Measurements from ENCODE around the gene SHLD1. TPM values are rescaled to one million over a fixed set of nuclear protein-coding genes. Genes with fewer than 3 reads are reported as not detected.

The SHLD1 gene
- total and polyA plus RNA-seq, 2 experiments from 2014 or later: 8.3 to 9.1 TPM

DNA sequence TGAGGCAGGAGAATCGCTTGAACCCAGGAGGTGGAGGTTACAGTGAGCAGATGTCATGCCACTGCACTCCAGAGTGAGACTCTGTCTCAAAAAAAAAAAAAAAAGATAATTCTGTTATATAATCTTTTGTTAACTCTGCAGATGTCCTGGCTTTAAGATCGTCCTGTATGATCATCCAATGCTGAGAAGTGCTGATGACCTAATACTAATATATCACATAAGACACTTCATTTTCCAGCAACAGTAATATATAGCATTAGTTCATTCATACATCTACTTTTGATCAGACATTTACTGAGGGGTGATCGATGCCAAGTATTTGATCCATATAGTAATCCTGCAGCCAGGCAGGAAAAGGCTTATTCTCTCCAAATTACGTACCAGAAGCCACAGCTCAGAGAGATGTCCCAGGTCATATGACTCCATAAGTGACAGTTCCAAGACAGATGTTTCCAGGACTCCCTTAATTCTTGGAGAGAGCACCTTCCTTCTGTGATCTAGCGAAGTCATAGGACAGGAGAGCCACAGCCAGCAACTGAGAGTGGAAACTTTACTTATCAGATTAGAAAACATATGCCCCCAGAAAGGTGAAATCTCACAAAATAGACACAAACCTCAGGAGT lies 60.7 kb downstream of the SHLD1 start:
- TF ChIP-seq EZH2 (IDR thresholded peaks at IDR 0.05; ENCODE audit: borderline replicate concordance) (no peak), EZH2phosphoT487 (IDR thresholded peaks at IDR 0.05; ENCODE audit: low read depth, severe bottlenecking, unreplicated experiment) (no peak)
- TF ChIP-seq, protein P1, sequence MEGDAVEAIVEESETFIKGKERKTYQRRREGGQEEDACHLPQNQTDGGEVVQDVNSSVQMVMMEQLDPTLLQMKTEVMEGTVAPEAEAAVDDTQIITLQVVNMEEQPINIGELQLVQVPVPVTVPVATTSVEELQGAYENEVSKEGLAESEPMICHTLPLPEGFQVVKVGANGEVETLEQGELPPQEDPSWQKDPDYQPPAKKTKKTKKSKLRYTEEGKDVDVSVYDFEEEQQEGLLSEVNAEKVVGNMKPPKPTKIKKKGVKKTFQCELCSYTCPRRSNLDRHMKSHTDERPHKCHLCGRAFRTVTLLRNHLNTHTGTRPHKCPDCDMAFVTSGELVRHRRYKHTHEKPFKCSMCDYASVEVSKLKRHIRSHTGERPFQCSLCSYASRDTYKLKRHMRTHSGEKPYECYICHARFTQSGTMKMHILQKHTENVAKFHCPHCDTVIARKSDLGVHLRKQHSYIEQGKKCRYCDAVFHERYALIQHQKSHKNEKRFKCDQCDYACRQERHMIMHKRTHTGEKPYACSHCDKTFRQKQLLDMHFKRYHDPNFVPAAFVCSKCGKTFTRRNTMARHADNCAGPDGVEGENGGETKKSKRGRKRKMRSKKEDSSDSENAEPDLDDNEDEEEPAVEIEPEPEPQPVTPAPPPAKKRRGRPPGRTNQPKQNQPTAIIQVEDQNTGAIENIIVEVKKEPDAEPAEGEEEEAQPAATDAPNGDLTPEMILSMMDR (IDR thresholded peaks at IDR 0.05; ENCODE audit: poor library complexity): no peak
- DNase-seq (ENCODE audit: low spot score): no peak
- Histone ChIP-seq H3K27ac (no peak overlapping the region), H3K9me3 (ENCODE audit: low read depth) (no peaks in the 10 kb centered on the region), H3K4me3 (no peak overlapping the region), H2AFZ (no peak overlapping the region), H3K4me1 (ENCODE audit: insufficient read depth) (no peaks in the 10 kb centered on the region), H4K20me1 (ENCODE audit: insufficient read depth, poor library complexity, severe bottlenecking) (no peaks in the 10 kb centered on the region), H3K27me3 (no peaks in the 10 kb centered on the region), H3K79me2 (no peaks in the 10 kb centered on the region), H3K36me3 (replicated peaks; ENCODE audit: insufficient read depth, low read depth) (no peaks in the 10 kb centered on the region), H3K9me2 (replicated peaks; ENCODE audit: insufficient read depth) (no peaks in the 10 kb centered on the region), H3K4me2 (no peak overlapping the region)
- 93% methylated on average over 5 of the region's 5 CpGs for WGBS (ENCODE audit: low lambda C conversion rate, missing lambda C conversion rate)

DNA sequence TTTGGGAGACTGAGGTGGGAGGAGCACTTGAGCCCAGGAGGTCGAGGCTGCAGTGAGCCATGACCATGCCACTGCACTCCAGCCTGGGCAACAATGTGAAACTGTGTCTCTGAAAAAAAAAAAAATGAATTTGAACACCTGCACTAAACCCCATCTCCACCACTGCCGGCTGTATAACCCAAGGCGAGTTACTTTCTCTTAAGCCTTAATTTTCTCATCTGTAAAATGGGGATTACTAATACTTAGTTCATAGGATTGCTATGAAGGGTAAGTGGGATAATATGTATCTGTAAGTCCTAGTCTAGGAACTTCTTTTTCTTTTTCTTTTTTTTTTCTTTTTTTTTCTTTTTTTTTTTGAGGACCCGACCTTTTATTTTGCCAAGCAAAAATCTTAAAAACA lies 61.5 kb downstream of the SHLD1 start:
- TF ChIP-seq, protein P1 (IDR thresholded peaks at IDR 0.05; ENCODE audit: poor library complexity): no peak
- H3K36me3 ChIP-seq (replicated peaks; ENCODE audit: insufficient read depth, low read depth): no peaks in the 10 kb centered on the region
- H3K27ac ChIP-seq: no peak overlapping the region
- no peaks in the 10 kb centered on the region for H3K9me2 ChIP-seq (replicated peaks; ENCODE audit: insufficient read depth)
- H3K9me3 ChIP-seq (ENCODE audit: low read depth): no peaks in the 10 kb centered on the region
- no peak for DNase-seq (ENCODE audit: low spot score)
- H3K27me3 ChIP-seq: no peaks in the 10 kb centered on the region
- no peaks in the 10 kb centered on the region for H3K79me2 ChIP-seq
- no peak overlapping the region for H2AFZ ChIP-seq
- WGBS (ENCODE audit: low lambda C conversion rate, missing lambda C conversion rate): 95% methylated on average over 4 of the region's 4 CpGs
- no peak overlapping the region for H3K4me3 ChIP-seq
- H3K4me2 ChIP-seq: no peak overlapping the region
- H3K4me1 ChIP-seq (ENCODE audit: insufficient read depth): no peaks in the 10 kb centered on the region
- no peaks in the 10 kb centered on the region for H4K20me1 ChIP-seq (ENCODE audit: insufficient read depth, poor library complexity, severe bottlenecking)

DNA sequence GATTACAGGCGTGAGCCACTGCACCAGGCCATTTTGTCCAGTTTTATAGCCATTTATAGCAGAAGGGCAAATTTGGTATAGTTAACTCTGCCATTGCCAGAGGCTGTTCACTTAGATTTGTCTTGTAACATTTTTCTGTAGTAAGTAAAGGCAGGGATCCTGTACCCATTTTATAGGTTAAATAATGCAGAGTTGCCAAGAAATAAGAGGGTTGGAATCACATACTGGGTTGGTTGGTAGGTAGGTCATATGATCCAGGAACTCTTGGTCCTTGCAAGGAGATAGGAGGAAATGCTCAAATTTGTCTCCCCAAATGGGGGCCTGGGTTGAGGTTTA lies 68.1 kb downstream of the SHLD1 start:
- H3K4me2 ChIP-seq: no peak overlapping the region
- WGBS (ENCODE audit: low lambda C conversion rate, missing lambda C conversion rate): 70% methylated on average over 1 of the region's 1 CpG
- H3K79me2 ChIP-seq: no peaks in the 10 kb centered on the region
- H3K27ac ChIP-seq: no peak overlapping the region
- H2AFZ ChIP-seq: no peak overlapping the region
- H3K27me3 ChIP-seq: no peaks in the 10 kb centered on the region
- H4K20me1 ChIP-seq (ENCODE audit: insufficient read depth, poor library complexity, severe bottlenecking): no peaks in the 10 kb centered on the region
- TF ChIP-seq EZH2 (IDR thresholded peaks at IDR 0.05; ENCODE audit: borderline replicate concordance) (no peak), EZH2phosphoT487 (IDR thresholded peaks at IDR 0.05; ENCODE audit: low read depth, severe bottlenecking, unreplicated experiment) (no peak)
- TF ChIP-seq, protein P1 (IDR thresholded peaks at IDR 0.05; ENCODE audit: poor library complexity): no peak
- no peak for DNase-seq (ENCODE audit: low spot score)
- no peaks in the 10 kb centered on the region for H3K9me3 ChIP-seq (ENCODE audit: low read depth)
- no peak overlapping the region for H3K4me3 ChIP-seq
- no peaks in the 10 kb centered on the region for H3K36me3 ChIP-seq (replicated peaks; ENCODE audit: insufficient read depth, low read depth)
- H3K9me2 ChIP-seq (replicated peaks; ENCODE audit: insufficient read depth): no peaks in the 10 kb centered on the region
- peaks cover 7% of the 10 kb centered on the region for H3K4me1 ChIP-seq (ENCODE audit: insufficient read depth)

DNA sequence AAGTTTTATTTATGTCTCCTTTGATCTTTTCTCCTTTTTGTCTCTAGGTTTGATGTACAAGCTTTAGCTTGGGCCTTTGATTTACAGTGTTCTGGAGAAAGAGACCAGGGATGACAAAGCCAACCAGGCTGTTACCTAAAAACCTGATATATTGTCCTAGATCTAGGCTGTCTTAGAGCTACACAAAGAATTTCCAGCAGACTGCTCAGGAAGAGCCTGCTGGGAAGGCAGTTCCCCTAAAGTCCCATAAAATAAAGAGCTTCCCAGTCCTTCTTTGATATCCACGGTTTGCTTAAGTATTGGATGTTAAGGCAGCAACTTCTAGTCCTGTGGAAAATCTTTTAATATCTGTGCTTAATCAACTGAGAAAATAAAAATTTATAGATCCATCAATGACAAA lies 70.5 kb downstream of the SHLD1 start:
- no peak for TF ChIP-seq EZH2 (IDR thresholded peaks at IDR 0.05; ENCODE audit: borderline replicate concordance)
- TF ChIP-seq EZH2phosphoT487 (IDR thresholded peaks at IDR 0.05; ENCODE audit: low read depth, severe bottlenecking, unreplicated experiment): no peak
- TF ChIP-seq, protein P1 (IDR thresholded peaks at IDR 0.05; ENCODE audit: poor library complexity): no peak
- Histone ChIP-seq H3K4me3 (no peak overlapping the region), H3K9me2 (replicated peaks; ENCODE audit: insufficient read depth) (no peaks in the 10 kb centered on the region), H2AFZ (no peak overlapping the region), H3K9me3 (ENCODE audit: low read depth) (no peaks in the 10 kb centered on the region), H3K79me2 (no peaks in the 10 kb centered on the region), H3K4me2 (no peak overlapping the region), H3K27ac (no peak overlapping the region), H3K36me3 (replicated peaks; ENCODE audit: insufficient read depth, low read depth) (no peaks in the 10 kb centered on the region), H3K4me1 (ENCODE audit: insufficient read depth) (peaks cover 7% of the 10 kb centered on the region), H3K27me3 (no peaks in the 10 kb centered on the region), H4K20me1 (ENCODE audit: insufficient read depth, poor library complexity, severe bottlenecking) (no peaks in the 10 kb centered on the region)
- 41% methylated on average over 1 of the region's 1 CpG for WGBS (ENCODE audit: low lambda C conversion rate, missing lambda C conversion rate)
- DNase-seq (ENCODE audit: low spot score): no peak
